NCI-H1694 treated with DMSO at 0.1 percent for 48 hours (cell line): Measurements from ENCODE around the gene SCYGR1.
"Not testable (repeated sequence)": the region's sequence is repeated elsewhere in the genome, so short reads cannot be mapped to it uniquely, and the experiment has no call there.

Source experiments
- DNase-seq: peaks from one replicate; lab custom pipeline; 2025; lab: John Stamatoyannopoulos, UW

SCYGR1 gene

DNA sequence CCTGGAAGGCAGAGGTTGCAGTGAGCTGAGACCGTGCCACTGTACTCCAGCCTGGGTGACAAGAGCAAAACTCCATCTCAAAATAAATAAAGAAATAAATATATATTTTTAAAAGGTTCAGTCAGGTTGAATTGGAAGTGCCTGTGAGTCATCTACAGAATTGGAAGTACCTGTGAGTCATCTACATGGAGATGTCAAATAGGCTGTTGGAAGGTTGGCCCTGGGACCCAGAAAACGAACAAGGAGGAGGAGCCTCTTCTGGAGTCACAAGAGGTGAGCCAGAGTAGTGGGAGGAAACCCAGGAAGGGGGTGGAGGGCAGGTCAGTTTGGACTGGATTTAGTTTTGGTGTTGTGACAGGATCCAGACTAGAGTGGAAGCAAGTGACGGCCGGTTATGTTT, 15.2 kb upstream of the SCYGR1 start:
- no peak for DNase-seq

DNA sequence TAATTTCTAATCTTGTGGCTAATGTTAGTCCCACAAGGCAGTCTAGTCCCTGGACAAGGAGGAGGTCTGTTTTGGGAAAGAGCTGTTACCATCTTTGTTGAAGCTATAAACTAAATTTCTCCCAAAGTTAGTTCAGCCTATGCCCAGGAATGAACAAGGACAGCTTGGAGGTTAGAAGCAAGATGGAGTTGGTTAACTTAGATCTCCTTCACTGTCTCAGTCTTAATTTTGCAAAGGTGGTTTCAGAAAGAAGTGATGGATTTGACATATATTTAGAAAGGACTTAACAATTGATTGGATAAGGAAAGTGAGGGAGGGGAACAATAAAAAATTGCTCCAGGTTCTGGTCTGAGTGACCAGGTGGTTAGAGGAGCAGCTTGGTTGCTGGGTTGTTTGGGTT, 14.6 kb upstream of the SCYGR1 start:
- no peak for DNase-seq

DNA sequence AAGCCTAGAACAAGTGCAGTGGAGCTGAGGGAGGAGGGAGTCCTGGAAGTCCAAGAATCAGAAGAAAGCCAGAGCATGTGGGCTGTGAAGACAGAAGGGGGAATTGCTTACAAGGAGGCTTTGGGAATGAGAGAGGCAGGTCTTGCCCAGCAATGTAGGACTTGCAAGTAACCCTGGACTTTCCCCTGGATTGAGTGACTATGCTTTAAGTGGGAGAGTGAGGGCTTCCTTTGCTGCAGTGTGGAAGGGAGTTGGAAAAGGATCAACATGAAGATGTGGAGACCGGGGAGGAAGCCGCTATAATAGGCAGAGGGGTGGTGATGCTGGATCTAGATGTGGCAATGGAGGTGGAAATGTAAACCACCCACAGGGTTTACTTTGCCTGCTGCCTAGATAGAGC, 13.8 kb upstream of the SCYGR1 start:
- DNase-seq = no peak

DNA sequence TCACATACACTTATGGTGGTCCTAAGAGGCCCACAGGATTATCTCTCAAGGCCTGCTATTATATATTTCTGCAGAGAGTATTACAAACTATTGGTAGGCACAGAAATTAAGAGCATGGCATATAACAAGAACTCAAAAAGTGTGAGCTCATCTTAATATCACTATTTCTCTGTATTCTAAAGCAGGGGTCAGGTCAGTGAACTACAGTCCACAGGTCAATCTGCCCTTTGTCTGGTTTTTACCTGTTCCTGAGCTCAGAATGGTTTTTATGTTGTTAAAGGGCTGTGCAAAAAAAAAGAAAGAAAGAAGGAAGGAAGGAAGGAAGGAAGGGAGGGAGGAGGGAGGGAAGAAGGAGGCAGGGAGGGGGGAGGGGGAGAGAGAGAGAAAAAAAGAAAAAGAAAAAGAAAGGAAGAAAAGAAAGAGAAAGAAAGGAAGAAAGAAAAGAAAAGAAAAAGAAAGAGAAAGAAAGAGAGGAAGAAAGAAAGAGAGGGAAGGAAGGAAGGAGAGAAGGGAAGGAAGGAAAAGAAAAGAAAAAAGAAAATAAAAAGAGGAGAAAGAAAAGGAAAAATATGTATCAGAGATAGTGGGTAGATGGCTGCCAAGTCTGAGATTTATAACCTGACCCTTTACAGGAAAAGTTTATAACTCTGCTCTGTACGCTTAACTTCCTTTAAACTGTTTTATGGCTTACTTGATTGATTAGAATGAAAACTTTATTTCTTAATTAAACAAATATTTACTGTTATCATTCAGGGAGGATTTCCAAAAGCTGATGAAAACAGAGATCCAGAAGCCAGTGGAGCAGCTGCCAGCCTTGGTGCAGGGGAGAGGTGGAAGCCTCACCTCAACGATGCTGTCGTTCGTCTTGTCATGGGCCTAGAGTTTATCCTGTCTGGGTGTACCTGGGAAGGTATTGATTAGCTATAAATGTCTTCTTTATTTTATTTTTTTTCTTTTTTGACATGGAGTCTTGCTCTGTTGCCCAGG, 11.2 kb upstream of the SCYGR1 start:
- DNase-seq = no peak

DNA sequence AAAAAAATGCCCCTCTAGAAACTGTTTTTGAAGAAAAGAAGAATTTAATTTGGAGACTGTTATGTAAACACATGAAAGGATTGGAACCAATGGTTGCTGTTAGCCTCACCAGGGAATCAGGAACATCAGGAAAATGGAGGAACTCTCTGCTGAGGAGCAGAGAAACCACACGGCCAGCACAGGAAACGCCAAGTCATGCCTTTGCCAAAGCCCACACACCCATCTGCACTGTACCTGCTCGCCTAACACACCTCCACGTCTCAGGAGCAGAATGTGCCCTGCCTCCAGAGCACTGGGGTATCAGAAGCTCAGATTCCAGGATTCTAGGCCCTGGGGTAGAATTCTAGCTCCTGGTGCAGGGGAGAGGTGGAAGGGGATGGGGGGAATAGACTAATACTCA, 9.8 kb upstream of the SCYGR1 start:
- no peak for DNase-seq

DNA sequence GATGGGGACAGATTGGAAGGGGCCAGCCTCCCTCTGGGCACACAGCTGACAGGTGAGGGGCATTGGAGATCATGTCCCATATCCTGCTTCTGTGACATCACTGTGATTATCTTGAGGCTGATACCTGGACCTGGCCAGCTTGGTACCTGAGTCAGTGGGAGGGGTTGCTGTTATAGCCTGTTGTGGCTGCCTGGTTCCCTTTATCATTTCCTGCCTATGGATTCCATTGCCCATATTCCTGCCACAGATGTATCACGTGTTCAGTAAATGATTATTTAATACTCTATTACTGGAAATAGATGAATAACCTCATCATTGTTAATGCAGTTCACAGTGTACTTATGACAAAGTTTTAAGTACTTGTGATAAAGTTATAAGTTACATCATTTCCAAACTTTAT, 7.8 kb upstream of the SCYGR1 start:
- no peak for DNase-seq

DNA sequence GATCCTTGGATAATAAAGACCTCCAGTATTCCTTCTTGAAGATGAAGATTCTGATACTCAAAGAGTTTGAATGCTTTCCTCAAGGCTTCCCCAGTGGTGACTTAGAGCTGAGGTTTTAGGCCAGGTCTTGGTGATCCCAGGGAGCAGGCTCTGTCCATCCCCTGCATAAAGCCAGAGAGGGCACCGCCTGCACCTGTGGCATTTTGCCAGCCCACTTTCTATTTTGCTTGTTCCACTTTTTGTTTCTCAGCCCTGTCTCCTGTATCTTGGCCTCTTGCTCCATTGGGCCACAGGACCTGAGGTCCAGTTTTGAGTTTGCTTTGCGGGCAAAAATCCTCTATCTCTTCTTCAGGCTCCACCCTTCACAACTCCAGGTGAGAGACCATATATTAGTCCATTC, 6.7 kb upstream of the SCYGR1 start:
- DNase-seq = no peak

DNA sequence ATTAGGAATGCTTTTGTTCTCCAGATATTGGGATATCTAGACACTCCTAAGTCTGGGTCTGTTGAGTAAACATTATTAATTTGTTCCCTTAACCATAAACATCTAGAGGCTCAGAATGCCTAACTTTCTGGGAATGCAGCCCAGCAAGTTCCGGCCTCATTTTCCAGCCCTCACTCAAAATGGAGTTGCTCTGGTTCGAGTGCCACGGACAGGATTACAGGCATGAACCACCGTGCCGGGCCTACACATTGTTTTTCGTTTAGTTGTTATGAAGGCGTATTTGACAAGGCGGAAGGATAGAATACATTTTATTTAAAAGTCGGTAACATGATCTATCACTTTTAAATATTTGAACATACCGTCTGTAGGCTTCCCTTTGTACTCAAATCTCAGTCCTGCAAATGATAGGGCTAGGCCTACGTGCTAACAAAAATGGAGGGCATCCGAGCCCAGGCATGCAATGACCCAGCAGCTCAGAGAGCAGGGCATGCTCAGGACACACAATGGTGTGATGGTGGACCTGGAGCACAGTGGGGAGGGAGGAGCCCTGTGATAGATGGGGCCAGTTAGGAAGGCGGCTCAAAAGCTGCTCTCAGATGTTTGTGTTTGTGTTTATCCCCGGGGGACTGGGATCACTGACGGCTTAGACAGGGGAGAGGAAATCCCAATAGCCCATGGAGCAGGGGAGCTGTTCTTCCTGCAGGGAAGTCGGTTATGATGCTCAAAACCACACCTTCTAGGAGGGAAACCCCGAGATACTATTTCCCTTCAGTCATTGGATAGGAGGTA, 2.9 kb upstream of the SCYGR1 start:
- DNase-seq = no peak

DNA sequence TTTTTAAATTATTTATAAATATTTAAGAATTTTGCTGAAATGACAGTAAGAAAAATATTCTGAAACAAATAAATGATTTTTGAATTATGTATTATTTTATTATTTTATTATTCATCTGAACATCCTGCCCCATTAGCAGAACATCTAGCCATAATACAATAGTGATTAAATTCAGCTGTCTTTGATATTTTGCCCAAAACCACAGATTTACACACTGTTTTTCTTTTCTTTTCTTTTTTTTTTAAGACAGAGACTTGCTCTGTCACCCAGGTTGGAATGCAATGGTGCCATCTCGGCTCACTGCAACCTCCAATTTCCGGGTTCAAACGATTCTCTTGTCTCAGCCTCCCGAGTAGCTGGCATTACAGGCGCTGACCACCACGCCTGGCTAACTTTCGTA, 1.9 kb upstream of the SCYGR1 start:
- DNase-seq = no peak

DNA sequence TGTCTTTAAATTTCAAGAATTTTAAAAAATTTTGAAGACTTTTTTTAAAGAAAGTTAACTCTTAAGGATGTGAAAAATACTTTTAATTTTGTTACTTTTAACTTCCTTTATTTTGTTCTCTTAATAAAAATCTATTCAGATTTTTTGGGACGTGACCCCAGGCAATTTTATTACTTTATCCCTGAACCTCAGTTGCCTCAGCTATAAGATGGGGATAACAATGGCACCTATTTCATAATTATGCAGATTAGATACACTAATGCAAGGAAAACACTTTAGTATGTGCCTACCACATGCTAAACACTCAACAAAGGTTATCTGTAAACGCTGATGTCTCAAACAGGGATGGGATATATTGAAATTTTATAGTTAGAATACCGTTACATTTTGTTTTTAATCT, 1.5 kb upstream of the SCYGR1 start:
- no peak for DNase-seq

DNA sequence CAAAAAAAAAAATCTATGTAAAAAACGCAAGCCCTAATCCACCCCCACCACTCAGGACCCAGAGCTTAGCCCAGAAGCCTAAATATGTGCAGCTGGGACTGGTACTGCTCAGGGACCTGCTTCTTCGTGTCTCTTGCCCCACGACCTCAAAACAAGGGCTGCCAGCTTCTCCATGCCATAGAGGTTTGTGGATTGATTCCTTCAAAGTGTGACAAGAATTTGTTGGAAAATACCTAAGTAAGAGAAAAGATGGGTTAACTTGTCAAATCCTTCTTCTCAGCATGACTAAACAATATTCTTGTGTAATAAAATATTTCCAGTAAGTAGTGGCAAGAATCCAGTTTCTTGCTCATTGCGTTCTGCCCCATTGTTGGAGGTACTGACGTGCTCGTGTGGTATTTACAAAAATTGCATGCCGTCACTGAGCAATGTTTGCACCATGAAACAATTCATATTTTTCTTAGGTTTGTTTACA, 825 bp upstream of the SCYGR1 start:
- no peak for DNase-seq

DNA sequence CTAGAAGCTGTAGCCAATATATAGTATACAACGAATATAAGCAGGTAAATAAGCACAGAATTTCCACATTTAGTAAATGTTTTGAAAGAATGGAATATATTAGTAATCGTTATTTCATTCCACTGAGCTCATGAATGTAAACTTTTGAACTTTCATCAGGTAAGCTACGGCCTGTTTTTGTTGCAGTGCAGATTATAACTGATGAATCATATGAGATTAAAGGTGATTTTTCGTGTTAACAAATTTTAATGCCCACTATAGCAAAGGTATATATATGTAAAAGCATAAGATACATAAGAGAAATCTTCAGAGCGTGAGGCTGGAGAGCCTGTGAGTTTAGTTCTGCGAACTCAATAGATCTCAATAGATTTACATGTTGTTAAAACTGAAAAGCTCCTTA, 1.1 kb downstream of the SCYGR1 start:
- DNase-seq = no peak

DNA sequence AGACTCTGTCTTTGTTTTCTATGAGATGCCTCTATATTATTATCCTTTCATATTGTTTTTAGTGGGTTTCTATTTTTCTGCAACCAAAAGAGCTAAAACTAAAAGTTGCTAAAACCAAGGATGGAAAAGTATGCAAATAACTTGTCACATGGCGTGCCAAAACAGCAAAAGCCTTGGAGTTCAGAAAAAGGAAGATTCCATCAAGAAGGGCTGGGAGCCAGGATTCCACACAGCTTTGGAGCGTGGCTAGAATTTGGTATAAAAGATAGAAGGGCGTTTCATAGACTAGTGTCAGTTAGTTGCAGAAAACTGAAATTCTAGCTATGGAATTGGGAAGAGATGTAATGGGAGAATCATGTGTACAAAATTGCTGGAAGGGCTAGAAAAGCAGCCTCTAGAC, 4.1 kb downstream of the SCYGR1 start:
- DNase-seq = no peak

DNA sequence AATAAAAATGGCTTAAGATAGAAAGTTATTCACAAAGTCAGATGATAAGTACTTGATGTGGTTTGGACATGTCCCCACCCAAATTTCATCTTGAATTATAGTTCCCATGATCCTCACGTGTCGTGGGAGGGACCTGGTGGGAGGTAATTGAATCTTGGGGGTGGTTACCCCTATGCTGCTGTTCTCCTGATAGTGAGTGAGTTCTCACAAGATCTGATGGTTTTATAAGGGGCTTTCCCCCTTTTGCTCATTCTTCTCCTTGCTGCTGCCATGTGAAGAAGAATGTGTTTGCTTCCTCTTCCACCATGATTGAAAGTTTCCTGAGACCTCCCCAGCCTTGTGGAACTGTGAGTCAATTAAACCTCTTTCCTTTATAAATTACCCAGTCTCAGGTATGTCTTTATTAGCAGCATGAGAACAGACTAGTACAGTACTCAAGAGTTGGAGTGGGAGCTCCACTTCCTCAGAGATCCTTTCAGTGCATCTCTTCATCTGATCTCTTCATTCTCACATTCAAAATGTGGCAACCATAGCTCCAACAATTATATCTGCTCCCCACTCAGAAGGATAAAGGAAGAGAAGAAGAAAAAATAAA, 5.4 kb downstream of the SCYGR1 start:
- DNase-seq = not testable (repeated sequence)

DNA sequence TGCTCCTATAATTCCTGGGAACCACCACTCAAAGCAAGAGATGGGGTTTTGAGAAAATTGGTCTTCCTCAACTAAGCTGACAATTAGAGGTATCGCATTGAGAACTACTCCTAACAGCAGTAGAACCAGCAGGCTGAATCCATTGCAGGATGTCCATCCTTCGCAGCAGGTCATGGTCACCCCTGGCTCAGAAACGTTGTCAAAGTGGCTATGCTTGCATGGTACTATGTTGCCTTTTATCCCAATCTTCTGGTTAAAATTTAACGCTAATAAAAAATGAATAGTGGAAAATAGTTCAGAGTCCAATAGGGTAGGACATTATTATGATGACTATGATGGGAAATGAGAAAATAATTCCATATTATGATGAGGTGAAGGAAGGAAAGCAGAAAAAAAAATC, 8.7 kb downstream of the SCYGR1 start, which contains the start of gene TM4SF20:
Gene TM4SF20 (minus strand): TSS at position 212 of the 400 bp plus-strand sequence. CDS start 38 bp downstream, at position 174.
- no peak for DNase-seq

DNA sequence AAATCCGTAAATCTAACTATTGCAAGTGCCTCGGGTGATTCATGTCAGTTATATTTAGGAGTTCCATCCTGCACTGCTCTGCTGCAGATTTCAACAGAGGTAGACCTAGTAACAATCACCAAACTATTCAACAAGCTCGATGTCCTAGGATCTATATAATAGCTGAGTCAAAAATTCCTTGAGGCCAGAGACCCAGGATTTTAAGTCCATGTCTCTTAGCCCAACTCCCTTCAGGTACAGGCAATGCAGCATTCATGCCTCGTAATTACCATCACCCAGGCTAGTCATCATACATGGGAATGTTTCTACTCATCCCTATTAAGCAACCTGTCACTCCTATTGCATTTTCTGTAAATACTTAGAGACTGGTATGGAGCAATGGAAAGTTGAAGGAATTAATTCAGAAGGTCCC, 9.4 kb downstream of the SCYGR1 start:
- no peak for DNase-seq

DNA sequence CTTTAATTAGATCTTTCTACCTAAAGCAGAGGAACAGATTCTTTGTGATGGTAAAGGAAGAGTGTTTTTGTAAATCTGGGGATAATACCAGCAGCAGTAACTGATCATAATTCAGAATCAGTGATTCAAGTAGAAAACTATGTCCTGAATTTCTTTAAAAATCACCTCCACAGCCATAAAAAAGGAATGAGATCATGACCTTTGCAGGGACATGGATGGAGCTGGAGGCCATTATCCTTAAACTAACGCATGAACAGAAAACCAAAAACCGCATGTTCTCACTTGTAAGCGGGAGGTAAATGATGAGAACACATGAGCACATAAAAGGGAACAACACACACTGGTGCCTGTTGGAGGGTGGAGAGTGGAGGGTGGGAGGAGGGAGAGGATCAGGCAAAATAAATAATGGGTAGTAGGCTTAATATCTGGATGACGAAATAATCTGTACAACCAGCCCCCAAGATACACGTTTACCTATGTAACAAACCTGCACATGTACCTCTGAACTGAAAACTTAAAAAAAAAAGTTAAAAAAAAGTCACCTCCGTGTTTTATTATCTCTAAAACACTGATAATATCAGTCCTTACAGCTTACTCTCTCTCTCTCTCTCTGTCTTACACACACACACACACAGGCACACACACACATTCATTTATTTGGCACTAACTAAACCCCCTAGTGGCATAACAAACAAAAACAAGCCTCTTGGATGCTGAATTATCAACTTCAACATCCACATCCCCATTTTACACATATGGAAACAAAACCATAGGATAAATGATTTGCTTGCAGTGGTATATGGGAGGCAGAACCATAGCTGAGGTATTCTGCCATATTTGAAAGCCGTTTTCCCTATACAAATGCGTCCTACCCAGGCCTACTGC, 10.0 kb downstream of the SCYGR1 start:
- no peak for DNase-seq

DNA sequence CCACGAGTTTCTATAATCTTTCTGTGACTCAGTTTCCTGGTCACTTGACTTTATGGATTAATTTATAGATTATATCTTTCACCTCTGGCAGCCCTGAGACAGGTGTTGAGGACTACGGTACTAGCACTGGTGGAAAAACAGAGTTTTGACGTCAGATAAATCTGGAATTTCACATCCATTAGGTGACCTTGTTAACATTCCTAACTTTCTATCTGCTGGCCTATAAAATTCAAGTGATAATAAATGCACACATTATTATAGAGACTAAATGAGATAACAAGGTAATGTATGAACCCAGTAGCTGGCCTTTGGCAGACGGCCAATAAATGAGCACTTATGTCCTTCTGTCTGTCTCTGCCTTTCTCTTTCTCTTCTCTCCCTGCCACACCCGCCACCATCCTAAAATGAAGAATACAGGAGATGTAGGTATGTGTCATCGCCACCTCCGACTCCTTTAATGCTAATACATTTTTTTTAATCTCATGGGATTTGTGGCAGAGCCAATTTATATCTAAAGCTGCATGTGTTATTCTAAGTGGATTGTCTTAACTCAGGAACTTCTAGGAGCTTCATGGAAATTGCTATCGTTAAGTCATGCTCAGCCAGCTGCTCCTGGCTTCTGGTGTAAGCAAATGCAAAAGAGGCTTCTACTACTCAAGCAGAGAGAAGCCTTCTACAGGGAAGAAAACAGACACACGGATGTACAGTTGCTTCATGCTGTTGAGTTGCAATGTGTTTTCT, 10.9 kb downstream of the SCYGR1 start:
- no peak for DNase-seq

DNA sequence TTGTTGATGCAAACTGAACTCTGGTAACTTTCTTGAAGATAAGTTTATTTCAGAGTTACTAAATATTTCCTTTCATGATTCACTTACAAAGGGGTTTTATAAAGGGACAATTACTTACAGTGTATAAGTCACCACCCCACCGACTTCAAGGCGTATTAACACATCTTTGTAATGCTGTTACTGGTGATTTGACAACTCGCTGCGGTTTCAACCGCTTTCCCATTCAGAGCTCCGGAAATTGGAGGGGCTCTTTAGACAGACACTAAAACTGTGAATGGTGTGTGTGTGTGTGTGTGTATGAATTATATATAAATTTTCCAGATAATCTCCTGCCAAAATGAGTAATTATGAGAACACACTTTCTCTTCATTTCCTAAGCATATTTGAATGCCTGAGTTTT, 13.6 kb downstream of the SCYGR1 start:
- no peak for DNase-seq

DNA sequence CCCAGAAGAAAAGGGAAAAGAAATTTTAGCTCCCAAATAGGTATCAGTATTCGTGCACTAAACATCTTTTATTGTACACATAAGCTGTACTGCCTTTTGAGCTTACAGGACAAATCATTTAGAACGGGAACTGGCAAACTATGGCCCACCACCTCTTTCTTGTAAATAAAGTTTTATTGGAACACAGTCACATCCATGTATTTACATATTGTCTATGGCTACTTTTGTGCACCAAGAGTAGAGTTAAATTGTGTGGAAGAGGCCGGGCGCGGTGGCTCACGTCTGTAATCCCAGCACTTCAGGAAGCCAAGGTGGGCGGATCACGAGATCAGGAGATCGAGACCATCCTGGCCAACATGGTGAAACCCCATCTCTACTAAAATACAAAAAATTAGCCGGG, 14.4 kb downstream of the SCYGR1 start:
- no peak for DNase-seq

DNA sequence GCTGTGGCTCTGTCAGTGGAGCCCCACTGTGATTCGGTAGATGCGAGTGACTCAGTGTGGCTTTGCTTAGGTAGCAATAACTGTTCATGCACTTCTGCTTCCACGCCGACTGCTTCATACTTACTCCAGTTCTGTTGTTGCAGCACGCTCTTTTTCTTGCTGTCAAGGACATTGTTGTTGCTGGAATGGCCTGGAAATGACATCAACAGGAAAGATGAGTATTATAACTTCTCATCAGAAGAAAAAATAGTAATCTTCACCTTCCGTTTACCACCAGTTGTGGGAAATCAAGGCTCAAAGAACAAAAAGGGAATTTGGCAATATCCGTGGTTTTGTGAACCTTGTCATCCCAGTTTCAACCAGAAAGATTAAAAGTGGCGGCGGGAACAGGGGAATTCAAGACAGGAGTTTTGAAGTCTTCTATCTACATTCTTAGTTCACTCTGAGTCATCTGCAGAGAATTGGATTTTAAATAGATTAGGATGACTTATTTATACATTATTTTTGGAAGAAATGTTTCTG, 16.9 kb downstream of the SCYGR1 start:
- DNase-seq = no peak
